Left cardiac atrium (tissue), 4 donors: ENCODE results near the gene IGFL3. TPM values are rescaled to one million over a fixed set of nuclear protein-coding genes. Genes with fewer than 3 reads are reported as not detected.
"Not testable (repeated sequence)": the region's sequence is repeated elsewhere in the genome, so short reads cannot be mapped to it uniquely, and the experiment has no call there.

Experiments used
- ATAC-seq, 2 donors: fragments of 200-7000 bp; cut with Tn5 transposase; one replicate each; pipeline ENCODE4 v1.9.1; 2020; ENCODE audit warnings: mild to moderate bottlenecking in 2 of 2, moderate library complexity in 2 of 2
- DNase-seq: peaks from one replicate; pipeline ENCODE4 v3.0.0-alpha.2; 2020
- intact Hi-C, 2 donors: fragments of 100-400 bp; cut with DNase I; formaldehyde crosslinking; loops; one replicate each; pipeline versions ENCODE4 v1.14.1 to v1.15.1; 2022 to 2023
- total RNA-seq, 2 donors: library from RNA; stranded (reverse); fragmentation: NEBNext Ultra II Directional; extraction: Animal tissue kit (Norgen Biotek cat#: 25700); gene quantifications; one replicate each; pipeline ENCODE4 v1.2.1, GENCODE V29; 2021
- donor health status: DM: no; HTN: yes; CAD: no.
- donor health status: DM: no; HTN: yes; CAD: no; lungs with severe emphysema.
- donor health status: DM: yes; HTN: yes; CAD: no.
- donor health status: Dilated cardiomyopathy.

IGFL3 gene
- total RNA-seq, 2 donors from 2014 or later = not detected

DNA sequence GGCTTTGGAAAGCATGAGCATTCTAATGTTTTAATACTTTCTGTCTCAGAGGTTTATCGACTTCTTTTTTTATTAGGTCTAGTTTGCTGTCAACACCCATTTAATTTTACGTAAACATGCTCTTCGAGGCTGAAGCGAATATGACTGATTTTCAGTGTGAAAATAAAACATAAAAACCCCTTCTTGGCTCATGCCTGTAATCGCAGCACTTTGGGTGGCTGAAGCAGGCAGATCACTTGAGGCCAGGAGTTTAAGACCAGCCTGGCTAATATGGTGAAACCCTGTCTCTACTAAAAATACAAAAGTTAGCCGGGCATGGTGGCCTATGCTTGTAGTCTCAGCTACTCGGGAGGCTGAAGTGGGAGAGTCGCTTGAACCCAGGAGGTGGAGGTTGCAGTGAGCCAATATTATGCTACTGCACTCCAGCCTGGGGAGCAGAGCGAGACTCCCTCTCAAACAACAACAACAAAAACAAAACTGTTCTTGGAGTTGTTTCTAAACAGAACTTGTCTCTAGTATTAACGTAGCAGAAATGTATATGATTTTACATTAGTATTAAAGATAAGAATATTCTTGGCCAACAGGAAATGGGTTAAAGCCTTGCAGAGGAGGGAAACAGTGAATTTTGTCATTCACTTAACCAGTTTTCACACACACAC lies 7.1 kb upstream of the IGFL3 start:
- DNase-seq = no peak
- no peak for ATAC-seq
- intact Hi-C loops = no loop called here

DNA sequence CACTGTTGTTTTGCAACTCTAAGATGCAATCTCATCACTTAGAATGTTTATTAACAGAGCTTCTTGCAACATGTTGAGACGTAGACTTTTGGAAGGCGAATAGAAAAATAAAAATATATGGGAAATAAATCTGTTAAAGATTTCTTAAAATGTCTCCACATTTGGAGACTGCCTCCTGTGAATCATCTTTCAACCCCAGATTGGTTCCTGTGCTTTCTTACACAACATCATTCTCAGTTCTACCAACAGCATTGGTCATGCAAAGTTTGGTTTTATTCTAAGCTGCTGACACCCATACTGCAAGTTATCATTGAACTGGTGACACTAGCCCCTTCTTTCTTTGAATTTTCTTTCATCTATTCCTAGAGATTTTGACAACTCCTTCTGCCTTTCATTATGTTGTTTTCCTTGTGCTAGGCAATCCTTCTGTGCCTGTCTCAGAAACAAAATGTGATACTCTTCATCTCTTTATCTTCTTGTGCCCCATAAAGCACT lies 1.6 kb upstream of the IGFL3 start:
- ATAC-seq (no peak), DNase-seq (no peak)
- intact Hi-C loops = no loop called here

DNA sequence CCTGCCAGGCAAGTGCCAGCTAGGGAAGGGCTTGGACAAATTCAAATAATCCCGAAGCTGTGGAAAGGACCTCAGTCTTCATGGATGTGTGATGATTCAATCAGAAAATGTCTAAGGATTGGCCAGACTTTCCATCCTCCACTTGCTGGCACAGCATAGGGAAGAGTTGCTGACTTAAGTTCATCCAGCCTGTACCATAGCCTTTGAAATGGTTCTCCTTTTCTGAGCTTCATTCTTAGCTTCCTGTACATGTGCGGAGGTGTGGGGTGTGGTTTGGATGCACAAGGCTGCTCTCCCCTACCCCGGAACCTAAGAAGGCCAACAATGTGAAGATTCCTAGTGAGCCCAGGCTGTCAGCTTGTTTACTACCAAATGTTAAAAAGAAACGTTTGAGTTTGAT lies 959 bp upstream of the IGFL3 start:
- intact Hi-C loops = no loop called here
- ATAC-seq (peak in 1 of 2 donors; percentile 55), DNase-seq (no peak)

DNA sequence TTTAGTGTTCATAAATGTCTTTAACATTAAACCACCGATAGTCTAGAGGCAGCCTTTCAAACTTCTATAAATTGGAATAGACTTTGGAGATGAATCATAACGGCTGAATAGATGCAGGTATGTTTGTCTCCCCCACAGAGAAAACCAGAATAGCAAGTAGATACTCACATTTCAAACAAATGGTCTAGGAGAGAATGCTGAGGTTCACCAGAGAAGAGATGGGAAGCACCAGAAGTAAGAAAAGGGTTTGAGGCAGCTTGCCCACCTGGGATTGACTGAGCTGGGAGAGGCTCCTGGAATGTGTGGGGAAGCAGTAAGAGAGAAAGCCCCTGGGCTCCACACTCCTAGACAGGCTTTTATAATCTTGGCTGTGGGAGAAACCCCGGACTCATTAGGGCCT lies 6.4 kb downstream of the IGFL3 start:
- ATAC-seq (no peak), DNase-seq (no peak)
- intact Hi-C loops = no loop called here

DNA sequence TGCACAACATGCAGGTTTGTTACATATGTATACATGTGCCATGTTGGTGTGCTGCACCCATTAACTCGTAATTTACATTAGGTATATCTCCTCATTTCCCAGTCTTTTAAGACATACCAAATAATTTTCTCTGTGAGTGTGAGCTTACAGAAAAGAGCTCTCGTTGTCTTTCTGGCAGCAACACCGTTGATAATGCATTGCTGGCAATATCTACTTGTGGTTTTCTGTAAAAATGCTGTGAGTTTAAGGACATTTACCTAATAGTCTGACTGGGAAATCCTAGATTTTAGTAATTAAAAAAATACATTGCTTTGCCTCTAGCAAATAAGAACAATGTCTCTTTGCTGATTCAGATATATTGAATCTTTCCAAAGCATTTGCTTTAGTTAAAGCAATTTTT lies 8.4 kb downstream of the IGFL3 start:
- ATAC-seq (no peak), DNase-seq (no peak)
- intact Hi-C loops = no loop called here

DNA sequence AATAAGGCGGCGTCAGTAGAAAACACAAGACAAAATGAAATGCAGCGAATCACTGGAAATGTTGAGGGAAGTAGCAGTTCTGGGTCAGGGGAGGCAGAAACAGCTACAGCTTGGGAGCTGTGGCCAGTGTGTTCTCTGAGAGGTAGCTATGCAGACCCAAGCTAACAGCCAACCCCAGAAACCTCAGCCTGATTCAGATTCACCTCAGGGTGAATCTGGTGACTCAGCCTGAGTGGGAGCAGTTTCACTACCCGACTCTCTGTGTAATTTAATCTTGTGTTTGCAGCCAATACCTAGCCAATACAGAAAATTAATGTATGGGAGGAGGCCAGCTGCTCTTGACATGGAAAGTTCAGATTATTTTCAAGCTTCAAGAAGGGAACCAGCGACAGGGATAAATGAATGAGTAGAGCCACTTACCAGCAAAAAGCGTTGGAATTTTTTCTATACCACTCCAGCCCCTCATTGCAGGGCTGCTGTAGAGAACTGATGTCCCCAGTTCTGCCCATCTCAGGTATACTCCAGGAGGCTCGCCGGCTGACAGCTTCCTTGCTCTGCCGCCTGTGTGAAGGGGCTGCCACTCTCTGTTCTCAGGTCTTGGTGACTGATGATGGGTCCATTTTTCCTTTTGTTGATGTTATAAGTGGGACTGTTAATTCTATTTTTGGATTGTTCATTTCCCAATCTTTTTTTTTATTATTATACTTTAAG lies 8.9 kb downstream of the IGFL3 start:
- peak in 1 of 2 donors; percentile 95 for ATAC-seq
- intact Hi-C loops = no loop called here
- no peak for DNase-seq

DNA sequence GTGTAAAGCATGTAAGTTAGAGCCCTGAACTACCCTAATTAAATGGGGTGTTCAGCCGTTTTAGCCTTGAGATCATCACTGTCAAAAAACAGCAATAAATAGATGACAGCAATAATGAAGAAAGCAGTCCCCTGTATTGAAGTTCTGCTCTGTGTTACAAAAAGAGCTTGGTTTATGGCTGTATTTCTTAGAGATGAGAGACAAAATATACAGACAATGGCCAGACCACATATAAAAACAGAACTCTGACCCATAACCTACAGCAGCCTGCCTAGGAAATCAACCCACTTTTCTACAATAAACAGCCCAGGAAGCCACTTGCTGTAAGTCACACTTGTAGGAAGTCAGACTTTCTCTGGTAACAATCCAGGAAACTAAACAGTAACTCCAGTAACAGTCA lies 10.8 kb downstream of the IGFL3 start:
- intact Hi-C loops = no loop called here
- ATAC-seq (no peak), DNase-seq (no peak)

DNA sequence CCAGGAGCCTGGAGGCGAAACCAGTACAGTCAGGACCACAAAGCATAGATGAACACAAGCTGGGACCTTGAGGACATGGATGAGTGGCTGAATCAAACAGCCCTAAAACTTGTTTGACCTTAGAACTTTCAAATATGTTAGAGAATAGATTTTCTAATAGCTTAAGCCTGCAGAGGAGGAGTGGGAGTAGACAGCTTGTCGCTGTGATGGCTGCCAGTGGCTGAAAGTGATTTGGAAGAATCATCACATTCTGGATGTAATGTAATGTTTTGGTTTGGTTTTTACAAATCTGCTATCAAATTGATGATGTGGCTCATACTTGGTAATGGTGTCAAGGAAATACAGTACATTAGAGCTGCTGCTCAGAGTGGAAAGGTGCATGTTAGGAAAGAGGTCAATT lies 12.0 kb downstream of the IGFL3 start:
- ATAC-seq = no peak
- intact Hi-C loops = no loop called here
- no peak for DNase-seq

DNA sequence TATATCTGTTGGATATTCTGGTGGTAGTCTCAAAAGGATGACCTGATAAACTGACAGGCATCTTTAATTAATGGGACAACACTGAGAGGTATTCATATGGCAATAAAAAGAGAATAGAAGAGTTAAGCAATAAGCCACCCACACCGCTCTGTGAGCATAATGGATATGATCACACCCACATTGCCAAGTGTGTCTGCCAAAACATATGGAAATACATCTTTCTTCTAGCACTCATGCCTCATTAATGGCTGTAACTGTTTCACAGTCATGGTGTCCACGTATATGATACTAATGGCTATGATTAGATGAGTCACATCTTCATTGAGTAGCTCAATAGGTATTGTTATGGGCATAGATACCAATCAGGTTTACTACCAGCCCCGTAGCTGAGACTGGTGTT lies 13.1 kb downstream of the IGFL3 start:
- DNase-seq = no peak
- no peak for ATAC-seq
- intact Hi-C loops = no loop called here

DNA sequence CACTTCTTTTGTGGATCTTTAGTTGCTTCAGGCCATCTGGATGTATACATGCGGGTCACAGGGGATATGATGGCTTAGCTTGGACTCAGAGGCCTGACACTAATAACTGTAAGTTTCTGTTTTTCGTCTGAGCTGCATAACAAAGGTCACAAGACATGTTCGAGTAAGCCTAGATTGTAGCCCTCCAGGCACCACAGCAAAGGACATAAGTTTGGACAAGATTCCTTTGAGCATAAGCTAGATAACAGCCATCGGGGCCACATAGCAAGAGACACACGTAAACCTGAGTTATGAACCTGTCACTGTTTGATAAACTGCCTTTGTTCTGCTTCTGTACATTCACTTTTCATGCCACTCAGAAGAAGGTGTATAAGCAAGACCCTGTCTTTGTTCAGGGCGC lies 14.6 kb downstream of the IGFL3 start:
- intact Hi-C loops = no loop called here
- no peak for DNase-seq

DNA sequence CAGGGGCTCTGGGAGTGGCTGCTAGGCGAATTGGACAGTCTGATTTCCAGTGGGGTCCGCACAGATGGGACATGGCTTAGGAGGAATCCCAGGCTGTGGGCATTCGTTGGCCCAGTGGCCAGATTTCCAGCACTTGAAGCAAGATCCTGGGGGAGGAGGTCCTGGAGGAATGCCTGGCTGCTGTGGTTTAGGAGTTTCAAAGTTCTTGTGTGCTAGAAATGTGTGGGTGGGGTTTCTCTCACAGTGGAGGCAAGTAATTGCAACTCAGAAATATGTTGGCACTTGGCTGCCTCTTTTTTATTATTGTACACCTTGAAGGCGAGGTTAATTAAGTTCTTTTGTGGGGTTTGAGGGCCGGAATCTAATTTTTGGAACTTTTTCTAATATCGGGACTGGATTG lies 17.1 kb downstream of the IGFL3 start:
- intact Hi-C loops = no loop called here
- DNase-seq = no peak
- no peak for ATAC-seq

More for the DNA sequence above, 14.6 kb downstream of the IGFL3 start:
- no peak for ATAC-seq

DNA sequence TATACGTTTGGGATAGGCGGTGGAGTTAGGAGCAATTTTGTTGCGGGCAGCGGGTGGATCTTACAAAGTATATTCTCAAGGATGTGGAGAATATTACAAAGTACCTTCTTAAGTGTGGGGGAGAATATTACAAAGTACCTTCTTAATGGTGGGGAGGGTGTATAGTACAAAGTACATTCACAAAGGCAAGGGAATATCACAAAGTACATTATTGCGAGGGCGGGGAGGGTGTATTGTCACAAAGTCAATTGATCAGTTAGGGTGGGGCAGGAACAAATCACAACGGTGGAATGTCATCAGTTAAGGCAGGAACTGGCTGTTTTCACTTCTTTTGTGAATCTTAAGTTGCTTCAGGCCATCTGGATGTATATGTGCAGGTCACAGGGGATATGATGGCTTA lies 22.2 kb downstream of the IGFL3 start:
- intact Hi-C loops, ATAC-seq, DNase-seq: not testable (repeated sequence)

DNA sequence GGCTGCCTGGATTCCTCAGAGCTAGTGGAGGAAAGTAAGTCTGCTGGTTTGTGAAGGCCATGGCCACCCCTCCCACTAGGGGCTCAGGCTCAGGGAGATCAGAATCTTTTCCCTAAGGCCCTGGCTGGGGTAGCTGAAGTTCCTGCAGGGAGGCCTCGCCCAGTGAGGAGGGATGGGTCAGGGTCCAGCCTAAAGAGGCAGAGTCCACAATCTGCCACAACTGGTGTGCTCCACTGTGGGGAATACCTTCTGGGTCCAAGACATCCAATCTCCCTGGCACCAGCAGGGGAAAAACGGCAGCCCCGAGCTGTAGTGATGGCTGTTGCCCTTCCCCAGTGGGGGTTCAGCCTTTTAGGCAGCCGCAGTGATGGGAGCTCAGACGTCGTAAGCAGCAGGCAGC lies 23.2 kb downstream of the IGFL3 start:
- intact Hi-C loops = no loop called here
- ATAC-seq (no peak), DNase-seq (no peak)

DNA sequence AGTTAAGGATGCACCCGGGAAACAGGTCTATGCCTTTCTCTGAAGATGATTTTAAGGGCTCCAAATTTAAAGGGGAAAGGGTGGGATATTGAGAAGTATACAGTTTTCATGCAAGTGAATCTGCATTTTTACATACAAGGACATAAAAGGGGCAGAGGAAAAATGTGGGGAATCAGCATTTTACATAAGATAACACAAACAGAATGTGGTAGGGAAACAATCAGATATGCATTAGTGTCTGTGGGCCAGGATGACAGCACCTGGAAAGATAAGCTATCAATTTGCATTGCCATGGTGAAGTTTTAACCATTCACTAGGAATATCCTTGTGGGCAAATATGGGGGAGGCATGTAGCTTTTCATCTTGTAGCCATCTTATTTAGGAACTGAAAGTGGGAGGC lies 24.1 kb downstream of the IGFL3 start:
- no peak for DNase-seq
- ATAC-seq = no peak
- intact Hi-C loops = no loop called here

DNA sequence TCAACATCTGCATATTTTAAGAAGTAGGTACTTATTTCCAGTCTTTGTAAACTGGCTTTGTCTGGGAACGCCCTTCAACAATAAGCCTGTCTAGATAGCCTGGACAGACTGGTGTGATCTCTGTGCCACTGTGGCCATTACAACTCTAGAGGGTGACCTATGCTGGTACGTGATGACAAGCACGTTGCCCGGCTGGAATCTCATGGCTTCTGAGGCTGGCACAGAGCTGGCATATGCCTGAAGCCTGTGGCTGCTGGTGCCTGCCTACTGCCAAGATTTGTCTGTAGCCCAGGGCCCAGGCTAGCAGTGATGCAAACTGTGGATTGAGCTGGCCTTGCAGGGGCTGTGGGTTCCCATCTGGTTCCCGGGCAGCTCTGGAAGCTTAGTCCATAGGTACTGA lies 34.0 kb downstream of the IGFL3 start:
- DNase-seq (no peak), ATAC-seq (peak in 1 of 2 donors; percentile 81)
- intact Hi-C loops = no loop called here

DNA sequence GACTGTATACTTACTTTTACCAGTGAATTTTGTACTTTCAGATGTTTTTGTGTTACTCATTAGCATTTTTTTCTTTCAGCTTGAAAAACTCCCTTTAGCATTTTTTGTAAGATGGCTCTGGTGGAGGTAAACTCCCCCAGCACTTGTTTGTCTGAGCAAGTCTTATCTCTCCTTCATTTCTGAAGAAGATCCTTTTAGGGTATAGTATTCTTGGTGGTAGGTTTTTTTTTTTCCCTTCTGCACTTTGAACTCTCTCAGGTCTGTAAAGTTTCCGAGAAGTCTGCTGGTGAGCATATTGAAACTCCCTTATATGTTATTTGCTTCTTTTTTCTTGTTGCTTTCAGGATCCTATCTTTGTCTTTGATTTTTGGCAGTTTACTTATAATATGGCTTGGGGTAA lies 35.1 kb downstream of the IGFL3 start:
- ATAC-seq (no peak), DNase-seq (no peak)
- intact Hi-C loops = loop anchor here in 1 of 2 donors (10.0 kb wide), 1 partner anchor 175 kb away; no protein-coding TSS in a partner anchor

DNA sequence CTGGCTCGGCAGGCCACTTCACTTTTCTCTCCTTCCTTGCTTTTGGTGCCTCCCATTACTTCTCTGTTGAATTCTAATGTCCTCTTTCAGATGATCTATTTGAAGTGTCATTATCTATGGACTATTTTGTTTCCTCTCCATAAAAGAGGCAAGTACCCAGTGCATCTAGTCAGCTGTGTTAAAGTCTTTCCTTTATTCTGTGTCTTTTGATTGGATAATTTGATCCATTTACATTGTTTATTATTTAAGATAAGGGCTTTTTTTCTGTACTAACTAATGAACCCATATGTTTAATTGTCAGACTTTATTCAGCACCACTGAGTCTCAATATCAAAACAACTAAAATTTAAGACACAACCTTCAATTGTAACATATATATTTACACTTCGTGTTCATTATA lies 36.4 kb downstream of the IGFL3 start:
- intact Hi-C loops = loop anchor here in 1 of 2 donors (10.0 kb wide), 1 partner anchor 177 kb away; no protein-coding TSS in a partner anchor
- ATAC-seq = no peak
- no peak for DNase-seq

DNA sequence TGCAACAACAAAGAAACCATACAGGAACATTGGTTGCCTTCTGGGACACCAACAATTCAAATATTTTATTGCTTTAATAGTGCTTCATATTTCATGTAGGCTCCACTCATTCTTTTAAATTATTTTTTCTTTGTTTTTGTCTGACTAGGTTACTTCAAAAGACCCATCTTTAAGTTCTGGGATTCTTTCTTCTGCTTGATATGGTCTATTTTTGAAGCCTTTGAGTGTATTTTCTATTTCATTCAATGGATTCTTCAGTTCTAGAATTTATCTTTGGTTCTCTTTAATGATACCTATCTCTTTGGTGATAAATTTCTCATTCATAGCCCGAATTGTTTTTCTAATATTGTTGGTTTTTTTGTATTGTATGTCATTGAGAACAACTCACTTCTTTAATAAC lies 38.6 kb downstream of the IGFL3 start:
- no peak for ATAC-seq
- intact Hi-C loops = loop anchor here in 1 of 2 donors (10.0 kb wide), 1 partner anchor 179 kb away; no protein-coding TSS in a partner anchor
- no peak for DNase-seq

DNA sequence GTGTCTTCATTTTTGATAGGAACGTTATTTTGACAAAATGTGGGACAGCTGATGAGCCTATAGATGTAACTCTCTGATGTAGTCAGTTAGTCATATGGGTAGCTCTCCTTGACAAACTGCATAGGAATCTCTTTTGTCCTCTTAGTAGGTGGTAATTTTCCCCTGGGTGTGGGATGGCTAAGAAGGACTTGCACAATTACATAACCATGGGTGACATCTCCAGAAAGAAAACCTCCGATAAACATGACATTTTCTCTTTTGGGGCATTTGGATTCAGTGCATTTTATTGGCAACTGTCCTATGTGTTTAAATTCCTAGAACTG lies 41.8 kb downstream of the IGFL3 start:
- no peak for ATAC-seq
- DNase-seq = no peak
- intact Hi-C loops = loop anchor here (2.0 to 10.0 kb wide), 3 partner anchors 105 to 182 kb away; no protein-coding TSS in a partner anchor

DNA sequence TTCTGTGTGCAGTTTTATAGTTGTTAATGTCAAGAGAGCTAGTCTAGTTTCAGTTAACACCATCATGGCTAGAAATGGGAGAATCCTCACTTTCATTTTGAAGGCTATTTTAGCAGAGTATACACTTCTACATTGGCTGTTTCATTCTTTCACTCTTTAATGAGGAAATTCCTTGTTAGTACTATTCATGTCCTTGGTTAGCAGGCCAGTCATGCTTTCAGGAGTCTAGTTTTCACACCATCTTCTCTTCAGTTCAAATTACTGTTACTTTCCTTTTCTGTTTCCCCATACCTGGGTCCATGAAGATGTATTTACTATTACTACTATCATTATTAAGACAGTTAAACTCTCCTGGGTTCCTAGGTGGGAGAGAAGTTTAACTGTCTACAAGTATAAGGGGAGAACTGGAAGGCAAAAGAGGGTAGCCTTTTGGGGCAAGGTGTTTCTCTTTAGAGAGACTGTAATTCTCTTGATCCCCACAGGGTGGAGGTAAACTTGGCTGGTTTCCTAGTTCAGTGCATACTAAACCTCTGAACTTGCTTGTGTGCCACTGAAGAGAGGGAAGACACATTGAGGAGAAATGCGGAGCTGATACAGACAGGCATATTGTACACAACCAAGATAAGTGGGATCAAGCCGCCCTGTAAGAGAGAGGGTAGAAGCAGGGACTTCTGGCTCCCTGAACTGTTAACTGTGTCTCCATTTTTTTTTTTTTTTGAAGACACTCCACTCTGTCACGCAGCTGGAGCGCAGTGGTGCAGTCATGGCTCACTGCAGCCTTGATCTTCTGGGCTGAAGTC lies 42.4 kb downstream of the IGFL3 start:
- ATAC-seq (peak; percentile 44 to 61), DNase-seq (no peak)
- intact Hi-C loops = loop anchor here (2.0 to 10.0 kb wide), 3 partner anchors 105 to 183 kb away; no protein-coding TSS in a partner anchor
